Gastrocnemius medialis (tissue), 4 donors: ENCODE results near the gene MYCBP2.

Experiments used
- CTCF ChIP-seq, 5 experiments: fragments of 450-650 bp in 3 of 5; fragments of 200-600 bp in 2 of 5; sonication (generic) in 2 of 5; IDR thresholded peaks in 4 of 5; conservative IDR thresholded peaks in 1 of 5; 1 replicate in 4 of 5; 2 replicates in 1 of 5; pipeline ENCODE4 v1.5.1; 2016 to 2019; ENCODE audit warnings: antibody characterized with exemption in 5 of 5, mild to moderate bottlenecking in 3 of 5, moderate library complexity in 3 of 5
- POLR2A ChIP-seq, 2 donors: fragments of 450-650 bp; IDR thresholded peaks; one replicate each; pipeline ENCODE4 v1.6.1; 2017; ENCODE audit warnings: antibody characterized with exemption in 2 of 2, mild to moderate bottlenecking in 2 of 2, moderate library complexity in 2 of 2

GRCh38 chr13:77329911-77330584 is 3.2 kb upstream of the MYCBP2 start:
- no peak for TF ChIP-seq CTCF (IDR thresholded peaks at IDR 0.05 in 4 of 5, conservative IDR thresholded peaks at IDR 0.05 in 1 of 5)
- TF ChIP-seq POLR2A (IDR thresholded peaks at IDR 0.05) = no peak
